Stimulated activated CD4-positive, alpha-beta T cell treated with anti-CD3 and anti-CD28 coated beads, TNF-alpha, amount 100 ng/mL, for 1 hour (primary cell): ENCODE data around the gene ENSA.
"Not testable (repeated sequence)": the region's sequence is repeated elsewhere in the genome, so short reads cannot be mapped to it uniquely, and the experiment has no call there.

Source experiments
- DNase-seq, 3 donors: peaks; one replicate each; pipeline ENCODE4 v3.0.0-alpha.2; 2020; ENCODE audit warnings: low read depth in 3 of 3, low spot score in 1 of 3

The ENSA gene, protein sequence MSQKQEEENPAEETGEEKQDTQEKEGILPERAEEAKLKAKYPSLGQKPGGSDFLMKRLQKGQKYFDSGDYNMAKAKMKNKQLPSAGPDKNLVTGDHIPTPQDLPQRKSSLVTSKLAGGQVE

DNA sequence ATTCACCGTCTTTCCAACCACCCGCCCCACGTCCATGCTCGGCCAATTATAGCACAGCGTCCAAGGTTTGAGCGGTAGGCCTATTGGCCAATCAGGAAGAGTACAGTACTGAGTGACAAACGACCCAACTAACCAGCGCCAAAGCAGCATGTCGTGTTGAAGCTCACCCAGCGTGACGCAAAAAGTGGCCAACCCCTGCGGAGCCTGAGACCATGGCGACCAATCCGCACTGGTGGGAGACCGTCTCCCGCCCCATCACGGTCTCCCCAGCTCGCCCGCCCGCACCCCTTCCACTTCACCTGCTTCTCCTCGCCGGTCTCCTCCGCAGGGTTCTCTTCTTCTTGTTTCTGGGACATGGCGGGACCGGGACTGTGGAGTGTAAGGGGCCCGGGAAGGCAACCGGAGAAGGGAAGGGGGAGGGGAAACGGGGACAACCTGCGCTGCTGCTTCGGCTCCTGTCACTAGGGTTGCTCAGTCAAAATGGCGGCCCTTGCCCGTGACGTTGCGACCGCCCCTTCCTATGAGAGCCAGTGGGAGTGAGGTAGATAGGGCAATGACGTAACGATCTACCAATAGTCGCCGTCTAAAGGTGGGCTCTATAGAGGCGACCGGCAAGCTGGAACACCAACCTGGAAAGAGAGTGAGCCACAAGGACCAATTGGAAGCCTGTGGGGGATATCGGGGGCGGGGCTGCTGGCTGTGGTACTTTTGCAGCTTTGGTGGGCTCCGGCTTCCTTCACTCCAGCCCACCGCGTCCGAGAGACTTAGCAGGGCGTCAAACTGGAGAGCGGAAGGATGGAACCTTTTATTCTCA lies at the start of gene ENSA:
TSS of gene ENSA (minus strand) at position 498 of the 814 bp plus-strand sequence. CDS start at position 356, 142 bp downstream.
- DNase-seq = peak; percentile 81 to 92 (median 83)

DNA sequence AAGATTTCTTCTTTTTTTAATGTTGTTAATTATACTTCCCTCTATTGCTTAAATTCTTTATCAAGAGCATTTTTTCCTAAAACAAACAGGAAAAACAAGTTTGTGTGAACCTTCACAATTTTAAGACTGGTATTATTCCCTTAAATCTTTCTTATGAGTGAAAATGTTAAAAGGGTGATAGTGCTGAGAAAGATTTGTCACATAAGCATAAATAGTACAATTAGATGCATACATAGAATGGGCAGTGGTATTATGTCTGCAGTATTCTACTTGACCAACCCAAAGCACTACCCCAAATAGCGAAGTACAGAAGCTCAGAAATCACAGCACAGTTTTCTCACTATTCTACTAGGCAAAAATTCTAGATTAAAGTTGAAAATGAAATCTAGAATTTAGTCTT lies 49.6 kb upstream of the ENSA start:
- no peak for DNase-seq

DNA sequence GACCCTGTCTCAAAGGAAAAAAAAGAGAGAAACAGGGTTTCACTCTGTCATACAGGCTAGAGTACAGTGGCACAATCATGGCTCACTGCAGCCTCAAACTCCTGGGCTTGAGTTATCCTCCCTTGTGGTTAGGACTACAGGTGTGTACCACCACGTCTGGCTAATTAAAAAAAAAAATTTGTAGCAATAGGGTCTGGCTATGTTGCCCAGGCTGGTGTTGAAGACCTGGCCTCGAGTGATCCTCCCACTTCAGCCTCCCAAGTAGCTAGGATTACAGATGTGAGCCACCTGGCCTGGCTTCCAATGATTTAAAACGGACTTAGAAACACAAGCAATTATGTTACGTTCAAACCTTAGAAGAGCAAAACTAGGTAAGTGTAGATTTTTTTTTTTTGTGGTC lies 45.5 kb upstream of the ENSA start:
- no peak for DNase-seq

DNA sequence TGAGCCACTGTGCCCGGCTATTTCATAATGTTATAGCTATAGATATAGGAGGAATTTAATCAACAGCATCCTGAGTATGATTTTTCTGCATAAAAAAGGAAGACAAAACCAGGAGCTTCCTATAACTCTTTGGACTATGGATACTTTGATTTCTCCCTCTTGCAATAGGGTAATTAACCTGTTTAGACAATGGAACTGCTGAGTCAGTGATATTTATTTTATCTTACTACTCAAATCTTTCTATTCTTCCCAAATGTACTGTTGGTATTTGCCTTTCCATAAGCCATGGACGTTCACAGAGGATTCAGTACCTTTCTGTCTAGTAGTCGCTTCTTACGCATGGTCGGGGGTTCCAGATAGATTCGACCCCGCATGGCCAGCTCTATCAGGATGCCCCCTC lies 33.9 kb upstream of the ENSA start:
- DNase-seq = no peak

DNA sequence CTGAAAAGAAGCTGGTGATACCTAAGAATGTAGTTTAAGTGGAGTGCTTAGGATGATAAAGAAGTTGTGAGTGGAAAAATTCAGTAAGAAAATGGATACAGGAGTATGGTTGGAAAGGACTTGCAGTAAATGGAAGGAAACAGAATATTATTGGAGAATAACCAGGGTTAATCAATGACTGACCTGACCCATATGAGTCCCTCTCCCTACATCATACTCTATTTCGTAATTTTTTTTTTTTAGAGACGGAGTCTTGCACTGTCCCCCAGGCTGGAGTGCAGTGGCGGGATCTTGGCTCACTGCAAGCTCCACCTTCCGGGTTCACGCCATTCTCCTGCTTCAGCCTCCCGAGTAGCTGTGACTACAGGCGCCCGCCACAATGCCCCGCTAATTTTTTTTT lies 33.4 kb upstream of the ENSA start:
- no peak for DNase-seq

DNA sequence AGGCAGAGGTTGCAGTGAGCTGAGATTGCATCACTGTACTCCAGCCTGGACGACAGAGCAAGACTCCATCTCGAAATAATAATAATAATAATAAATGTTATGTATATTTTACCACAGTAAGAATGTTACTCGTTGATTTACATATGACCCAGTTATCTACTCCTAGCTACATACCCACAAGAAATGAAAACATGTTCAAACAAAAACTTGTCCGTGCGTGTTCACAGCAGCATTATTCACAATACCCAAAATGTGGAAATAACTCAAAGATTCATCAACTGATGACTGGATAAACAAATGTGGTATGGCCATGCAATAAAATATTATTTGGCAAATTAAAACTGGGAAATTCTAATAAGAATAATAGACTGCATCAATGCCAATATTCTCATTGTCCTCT lies 31.7 kb upstream of the ENSA start:
- DNase-seq = no peak

DNA sequence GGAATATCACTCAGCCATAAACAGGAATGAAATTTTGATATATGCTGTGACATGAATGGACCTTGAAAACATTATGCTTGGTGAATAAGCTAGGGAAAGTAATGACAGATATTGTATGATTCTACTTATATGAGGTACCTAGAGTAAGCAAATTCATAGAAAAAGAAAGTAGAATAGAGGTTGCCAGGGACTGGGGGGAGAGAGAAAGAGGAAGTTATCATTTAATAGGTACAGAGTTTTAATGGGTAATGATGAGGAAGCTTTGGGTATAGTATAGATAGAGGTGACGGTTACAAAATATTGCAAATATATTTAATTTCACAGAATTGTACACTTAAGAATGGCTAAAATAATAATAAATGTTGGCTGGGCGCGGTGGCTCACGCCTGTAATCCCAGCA lies 31.2 kb upstream of the ENSA start:
- no peak for DNase-seq

DNA sequence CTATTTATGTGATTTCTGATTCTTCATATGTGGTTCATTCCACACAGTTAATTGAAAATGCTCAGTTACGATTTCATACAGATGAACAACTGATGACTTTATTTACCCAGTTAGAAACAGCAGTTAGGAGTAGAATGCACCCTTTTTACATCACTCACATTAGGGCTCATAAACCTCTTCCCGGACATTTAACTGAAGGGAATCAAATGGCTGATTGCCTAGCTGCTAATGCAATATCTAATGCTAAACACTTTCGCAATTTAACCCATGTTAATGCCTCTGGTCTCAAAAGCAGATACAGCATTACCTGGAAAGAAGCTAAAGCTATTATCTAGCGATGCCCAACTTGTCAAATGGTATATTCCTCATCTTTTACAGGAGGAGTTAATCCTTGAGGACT lies 27.7 kb upstream of the ENSA start:
- DNase-seq = not testable (repeated sequence)

DNA sequence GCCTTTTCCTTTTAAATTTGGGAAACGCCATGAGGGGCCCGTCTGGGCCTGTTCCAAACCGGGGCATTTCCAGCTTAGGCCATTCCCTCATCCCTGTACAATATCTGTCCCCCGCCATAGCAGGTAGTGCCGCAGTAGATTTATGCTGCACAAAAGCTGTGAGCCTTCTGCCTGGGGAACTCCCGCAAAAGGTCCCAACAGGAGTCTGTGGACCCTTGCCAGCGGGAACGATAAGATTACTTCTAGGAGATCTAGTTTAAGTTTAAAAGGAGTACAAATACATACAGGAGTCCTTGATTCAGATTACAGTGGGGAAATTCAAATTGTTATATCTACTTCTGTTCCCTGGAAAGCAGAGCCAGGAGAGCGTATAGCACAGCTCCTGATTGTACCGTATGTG lies 25.2 kb upstream of the ENSA start:
- DNase-seq = not testable (repeated sequence)

DNA sequence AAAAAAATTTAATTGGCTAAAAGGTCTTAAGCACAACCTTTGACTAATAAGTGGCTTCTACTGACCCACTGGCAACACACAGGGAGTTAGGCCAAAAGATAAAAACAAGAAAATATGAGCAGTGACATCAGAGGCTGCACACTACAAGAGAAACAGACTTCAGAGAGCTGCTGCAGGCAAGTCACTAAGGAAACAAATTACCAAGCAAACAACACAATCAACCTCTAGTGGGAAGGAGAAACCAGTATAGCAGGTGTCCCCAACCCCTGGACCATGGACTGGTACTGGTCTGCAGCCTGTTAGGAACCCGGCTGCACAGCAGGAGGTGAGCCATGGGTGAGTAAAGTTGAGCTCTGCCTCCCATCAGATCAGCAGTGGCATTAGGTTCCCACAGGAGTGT lies 20.8 kb upstream of the ENSA start:
- no peak for DNase-seq

DNA sequence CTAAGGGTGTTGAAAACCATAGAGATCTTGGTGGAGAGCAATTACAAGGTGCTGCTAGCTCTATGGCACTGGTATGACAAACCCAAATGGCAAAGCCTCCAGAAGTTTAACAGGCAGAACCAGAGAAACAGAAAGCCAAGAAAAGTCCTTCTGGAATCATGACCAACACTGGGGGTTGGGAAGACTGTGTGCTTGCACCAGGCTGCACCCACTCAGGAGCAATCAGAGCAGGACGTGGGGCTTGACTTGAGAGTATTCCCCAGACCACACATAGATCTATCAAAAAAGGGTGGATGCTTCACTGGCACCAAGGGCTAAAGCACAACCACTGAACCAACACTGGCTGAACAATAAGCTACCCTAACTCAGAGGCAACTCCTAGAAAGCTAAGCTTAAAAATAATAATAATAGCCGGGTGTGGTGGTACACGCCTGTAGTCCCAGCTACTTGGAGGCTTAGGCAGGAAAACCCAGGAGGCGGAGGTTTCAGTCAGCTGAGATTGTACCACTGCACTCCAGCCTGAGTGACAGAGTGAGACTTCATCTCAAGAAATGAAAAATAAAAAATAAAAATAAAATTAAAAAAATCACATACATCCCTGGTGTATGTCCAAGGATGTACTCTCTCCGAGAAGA lies 20.1 kb upstream of the ENSA start:
- DNase-seq = no peak

DNA sequence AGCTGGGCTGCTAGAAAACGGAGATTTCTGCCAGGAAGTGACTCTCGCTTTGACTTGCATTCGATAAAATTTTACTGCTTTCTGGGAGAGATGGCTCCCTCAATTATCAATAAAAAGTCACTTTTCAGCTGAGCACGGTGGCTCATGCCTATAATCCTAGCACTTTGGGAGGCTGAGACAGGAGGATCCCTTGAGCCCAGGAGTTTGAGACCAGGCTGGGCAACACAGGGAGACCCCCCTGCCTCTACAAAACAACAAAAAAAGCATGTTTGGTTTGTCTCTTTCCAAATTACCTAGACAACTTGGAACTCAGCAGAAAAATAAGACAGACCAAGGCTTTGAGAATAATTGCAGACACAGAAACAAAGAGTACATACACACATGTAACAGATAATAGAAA lies 12.9 kb upstream of the ENSA start:
- DNase-seq = no peak

DNA sequence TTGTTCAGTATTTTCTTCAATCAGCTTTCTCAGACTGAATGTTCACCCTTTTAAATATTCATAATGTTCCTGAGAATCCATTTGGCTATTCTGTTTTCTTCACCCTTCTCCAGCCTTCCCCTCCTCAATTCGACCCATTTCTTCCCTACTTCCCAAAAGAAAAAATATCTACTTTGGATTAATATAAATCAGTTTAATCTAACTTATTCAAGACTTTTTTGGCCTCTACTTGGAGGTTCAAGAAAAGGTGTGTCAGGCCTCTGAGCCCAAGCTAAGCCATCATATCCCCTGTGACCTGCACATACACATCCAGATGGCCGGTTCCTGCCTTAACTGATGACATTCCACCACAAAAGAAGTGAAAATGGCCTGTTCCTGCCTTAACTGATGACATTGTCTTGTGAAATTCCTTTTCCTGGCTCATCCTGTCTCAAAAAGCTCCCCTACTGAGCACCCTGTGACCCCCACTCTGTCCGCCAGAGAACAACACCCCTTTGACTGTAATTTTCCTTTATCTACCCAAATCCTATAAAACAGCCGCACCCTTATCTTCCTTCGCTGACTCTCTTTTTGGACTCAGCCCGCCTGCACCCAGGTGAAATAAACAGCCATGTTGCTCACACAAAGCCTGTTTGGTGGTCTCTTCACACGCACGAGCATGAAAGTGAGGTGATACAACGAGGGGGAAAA lies 11.9 kb upstream of the ENSA start:
- DNase-seq = not testable (repeated sequence)

DNA sequence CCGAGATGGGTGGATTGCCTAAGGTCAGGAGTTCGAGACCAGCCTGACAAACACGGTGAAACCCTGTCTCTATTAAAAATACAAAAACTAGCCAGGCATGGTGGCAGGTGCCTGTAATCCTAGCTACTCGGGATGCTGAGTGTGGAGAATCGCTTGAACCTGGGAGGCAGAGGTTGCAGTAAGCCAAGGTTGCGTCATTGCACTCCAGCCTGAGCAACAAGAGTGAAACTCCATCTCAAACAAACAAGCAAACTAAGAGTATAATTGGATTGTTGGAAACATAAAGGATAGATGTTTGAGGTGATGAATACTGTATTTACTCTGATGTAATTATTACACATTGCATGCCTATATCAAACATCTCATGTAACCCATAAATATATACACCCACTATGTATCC lies 9.0 kb upstream of the ENSA start:
- not testable (repeated sequence) for DNase-seq

DNA sequence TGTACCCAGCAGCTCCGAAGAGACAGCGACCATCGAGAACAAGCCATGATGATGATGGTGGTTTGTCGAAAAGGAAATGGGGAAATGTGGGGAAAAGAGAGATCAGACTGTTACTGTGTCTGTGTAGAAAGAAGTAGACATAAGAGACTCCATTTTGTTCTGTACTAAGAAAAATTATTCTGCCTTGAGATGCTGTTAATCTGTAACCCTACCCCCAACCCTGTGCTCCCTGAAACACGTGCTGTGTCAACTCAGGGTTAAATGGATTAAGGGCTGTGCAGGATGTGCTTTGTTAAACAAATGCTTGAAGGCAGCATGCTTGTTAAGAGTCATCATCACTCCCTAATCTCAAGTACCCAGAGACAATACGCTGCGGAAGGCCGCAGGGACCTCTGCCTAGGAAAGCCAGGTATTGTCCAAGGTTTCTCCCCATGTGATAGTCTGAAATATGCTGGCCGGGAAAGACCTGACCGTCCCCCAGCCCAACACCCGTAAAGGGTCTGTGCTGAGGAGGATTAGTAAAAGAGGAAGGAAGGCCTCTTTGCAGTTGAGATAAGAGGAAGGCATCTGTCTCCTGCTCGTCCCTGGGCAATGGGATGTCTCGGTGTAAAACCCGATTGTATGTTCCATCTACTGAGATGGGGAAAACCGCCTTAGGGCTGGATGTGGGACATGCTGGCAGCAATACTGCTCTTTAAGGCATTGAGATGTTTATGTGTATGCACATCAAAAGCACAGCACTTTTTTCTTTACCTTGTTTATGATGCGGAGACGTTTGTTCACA lies 5.6 kb upstream of the ENSA start:
- DNase-seq = not testable (repeated sequence)

DNA sequence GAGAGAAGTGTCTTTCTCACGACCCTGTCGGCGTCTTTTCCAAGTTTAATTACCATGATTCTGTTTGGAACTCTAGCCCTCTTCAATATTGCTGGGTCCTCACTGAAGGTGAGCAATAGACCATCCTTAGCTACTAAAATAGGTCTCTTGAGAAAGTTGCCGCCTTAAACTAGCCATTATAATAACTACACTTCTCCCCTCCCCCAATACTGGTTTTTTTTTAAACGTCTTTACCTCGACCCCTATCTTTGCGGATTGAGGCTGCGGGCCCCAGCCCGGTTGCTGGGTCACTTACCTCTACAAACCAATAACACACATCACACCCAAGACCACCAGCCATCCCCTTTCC lies 672 bp downstream of the ENSA start:
- no peak for DNase-seq

DNA sequence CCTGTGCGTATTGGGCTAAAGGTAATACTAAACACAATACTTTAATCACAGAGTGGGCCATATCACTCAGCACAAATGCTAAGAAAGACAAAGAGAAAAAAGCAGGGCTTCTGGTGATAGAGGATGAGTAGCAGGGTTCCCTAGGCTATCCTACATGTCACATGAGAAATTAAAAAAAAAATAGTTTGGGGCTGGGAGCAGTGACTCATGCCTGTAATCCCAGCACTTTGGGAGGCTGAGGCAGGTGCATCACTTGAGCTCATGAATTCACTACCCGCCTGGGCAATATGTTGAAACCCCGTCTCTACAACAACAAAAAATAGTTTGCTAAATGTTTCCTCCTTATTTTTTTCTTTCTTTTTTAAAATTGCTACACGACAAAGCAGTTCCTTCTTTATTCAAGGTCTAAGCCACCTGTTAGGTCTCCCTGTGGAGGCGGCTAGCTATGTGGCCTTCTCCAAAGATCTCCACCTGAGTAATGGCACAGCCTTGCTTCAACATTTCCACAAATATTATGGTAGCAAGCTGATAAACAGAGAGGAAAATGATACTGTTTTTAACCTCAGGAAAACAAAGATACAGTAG lies 1.5 kb downstream of the ENSA start:
- DNase-seq = no peak

DNA sequence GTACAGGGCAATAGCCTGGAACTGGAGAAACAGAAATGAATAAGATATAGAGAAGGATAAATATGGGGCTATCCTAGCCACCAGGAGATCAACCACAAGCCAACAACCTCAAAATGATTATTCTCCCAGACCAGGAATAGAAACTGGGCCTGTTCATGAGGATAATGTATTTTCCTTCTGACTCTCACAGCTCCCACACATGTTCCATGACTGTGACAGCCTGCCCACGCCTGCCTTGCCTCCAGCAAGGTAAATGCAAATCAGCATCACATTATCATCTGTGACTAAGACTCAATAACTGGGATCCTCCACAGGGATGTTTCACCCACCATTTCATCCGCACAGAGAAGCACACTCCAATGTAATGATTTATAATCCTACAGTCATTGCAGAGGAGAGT lies 3.3 kb downstream of the ENSA start:
- DNase-seq = no peak

DNA sequence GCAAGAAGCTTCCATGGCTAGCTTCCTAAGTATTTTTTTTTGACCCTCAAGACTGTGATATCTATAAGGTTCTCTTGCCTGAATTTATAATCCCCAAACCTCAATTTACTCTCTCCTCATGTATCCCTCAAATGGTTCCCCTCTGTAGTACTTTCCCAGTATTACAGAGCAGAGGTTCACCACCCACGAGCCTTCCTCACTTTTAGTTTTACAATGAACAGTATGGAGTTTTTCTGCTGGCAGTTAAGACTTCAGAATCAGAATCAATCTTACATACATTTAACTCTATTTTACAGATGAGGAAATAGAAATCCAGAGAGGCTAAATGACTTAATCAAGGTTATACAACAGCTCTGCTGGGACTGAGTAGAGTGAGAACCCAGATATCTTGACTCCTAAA lies 4.9 kb downstream of the ENSA start:
- DNase-seq = not testable (repeated sequence)

DNA sequence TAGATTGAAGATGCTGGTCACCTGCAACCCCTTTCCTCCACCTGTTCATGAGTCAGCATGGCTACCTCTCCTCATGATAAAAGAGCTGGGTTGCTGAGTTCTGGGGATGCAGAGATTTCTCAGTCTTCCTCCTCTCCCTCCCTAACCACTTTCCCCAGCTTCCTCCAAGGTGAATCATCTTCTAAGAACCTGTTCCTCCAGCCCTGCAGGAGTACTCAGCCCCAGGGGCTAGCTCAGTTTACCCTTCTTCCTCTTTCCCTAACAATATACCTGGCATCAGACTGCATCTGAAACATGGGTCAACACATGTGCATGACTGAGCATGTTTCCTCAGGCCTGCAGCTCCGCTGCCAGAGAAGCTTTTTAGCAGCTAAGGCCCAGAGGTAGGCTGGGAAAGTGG lies 5.3 kb downstream of the ENSA start:
- not testable (repeated sequence) for DNase-seq
